HG03460 (cell line): ENCODE data around the gene FGD3.
"Not testable (repeated sequence)": the region's sequence is repeated elsewhere in the genome, so short reads cannot be mapped to it uniquely, and the experiment has no call there.

ENCODE experiments used
- ATAC-seq: cut with Tn5 transposase; IDR thresholded peaks from one replicate; pipeline ENCODE4 v1.9.1; 2021; ENCODE audit not compliant: unreplicated experiment

The FGD3 gene

DNA sequence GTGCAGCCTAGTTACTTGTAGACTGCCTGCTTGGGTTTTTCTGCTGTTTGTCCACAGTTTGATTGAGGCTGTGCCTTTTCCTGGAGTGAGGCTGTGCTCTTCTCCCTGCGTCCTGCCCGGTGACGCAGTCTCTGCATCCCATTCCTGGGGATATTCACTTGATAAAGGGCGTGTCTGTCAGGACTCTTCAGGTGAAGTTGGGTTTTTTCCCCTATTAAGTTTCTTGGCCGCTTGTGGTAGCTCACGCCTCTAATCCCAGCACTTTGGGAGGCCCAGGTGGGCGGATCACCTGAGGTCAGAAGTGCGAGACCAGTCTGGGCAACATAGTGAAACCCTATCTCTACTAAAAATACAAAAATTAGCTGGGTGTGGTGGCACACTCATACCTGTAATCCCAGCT, 61.1 kb downstream of the FGD3 start:
- ATAC-seq: no peak

DNA sequence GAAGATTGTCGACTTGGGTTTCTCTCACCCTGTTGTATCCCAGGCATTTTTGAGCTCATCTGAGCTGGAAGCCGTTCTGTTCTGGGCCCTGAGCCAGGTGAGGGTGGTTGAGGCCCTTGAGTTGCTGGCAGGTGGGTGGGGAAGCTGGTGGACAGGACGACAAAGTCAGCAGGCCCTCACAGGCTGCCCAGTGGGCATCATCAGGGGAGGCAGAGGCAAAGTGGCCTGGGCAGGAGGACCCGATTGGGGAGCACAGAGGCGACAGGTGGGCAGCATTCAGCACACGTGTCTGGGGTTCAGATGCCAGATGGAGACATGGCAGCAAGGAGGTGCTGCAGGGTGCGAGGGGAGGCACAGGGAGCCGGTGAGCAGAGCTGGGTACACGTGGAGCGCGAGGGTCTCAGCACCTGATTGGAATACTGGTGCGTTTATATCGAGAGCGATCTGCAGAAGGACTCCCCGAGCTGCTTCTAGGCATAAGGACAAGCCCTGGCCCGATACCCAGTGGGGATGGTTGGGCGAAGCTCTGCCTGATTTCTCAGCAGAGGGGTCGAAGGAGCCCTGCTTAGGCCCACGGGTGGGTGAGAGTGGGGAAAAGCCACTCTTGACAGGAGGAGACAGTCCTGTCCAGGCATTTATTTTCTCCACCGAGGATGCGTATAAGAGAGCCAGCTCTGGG, 62.2 kb downstream of the FGD3 start:
- no peak for ATAC-seq

DNA sequence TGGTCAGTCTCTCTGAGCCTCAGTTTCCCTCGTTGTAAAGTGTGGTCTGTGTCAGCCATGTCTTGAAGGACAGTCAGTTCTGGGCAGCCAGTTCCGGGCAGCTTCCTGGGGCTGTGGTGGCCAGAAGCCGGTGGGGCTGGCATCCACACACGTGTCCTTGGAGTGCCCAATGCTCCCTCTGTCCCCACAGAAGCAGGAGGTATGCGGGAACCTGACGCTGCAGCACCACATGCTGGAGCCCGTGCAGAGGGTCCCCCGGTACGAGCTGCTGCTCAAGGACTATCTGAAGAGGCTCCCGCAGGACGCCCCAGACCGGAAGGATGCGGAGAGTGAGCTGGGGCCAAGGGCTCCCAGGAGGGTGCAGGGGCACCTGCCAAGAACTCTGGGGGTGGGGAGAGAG, 62.7 kb downstream of the FGD3 start:
- no peak for ATAC-seq

DNA sequence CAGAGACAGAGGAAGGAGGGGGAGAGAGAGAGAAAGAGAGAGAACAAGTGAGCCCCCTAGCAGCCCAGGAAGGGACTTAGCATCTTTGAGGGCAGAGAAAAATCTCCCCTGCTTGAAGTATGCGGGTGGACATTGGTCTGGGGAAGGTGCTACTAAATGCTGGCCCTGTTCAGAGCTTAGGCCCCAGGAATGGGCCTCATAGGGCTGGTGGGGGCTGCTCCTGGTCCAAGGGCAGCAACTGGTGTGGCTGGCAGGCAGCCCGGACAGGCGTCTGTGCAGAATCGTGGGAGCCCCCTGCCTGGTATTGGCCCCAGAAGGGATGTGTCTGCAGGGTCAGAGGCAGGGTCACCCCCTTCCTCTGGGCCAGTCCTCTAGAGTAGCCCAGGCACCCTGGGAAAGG, 63.4 kb downstream of the FGD3 start:
- ATAC-seq: no peak

DNA sequence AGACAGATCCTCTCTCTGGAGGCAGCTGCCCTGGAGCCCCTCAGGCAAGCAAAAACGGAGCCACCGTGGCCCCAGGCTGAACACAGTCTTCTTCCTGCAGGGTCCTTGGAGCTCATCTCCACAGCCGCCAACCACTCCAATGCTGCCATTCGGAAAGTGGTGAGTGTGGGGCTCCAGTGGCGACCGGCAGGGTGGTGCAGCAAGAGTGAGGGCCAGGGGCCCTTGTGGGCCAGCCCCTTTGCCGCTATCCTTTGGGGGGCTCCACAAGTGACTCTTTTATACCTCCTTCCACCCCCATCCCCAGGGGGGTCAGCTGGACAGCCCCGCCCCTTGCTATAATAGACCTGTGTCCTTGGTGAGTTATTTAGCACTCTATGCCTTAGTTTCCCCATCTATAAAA, 63.8 kb downstream of the FGD3 start:
- no peak for ATAC-seq

DNA sequence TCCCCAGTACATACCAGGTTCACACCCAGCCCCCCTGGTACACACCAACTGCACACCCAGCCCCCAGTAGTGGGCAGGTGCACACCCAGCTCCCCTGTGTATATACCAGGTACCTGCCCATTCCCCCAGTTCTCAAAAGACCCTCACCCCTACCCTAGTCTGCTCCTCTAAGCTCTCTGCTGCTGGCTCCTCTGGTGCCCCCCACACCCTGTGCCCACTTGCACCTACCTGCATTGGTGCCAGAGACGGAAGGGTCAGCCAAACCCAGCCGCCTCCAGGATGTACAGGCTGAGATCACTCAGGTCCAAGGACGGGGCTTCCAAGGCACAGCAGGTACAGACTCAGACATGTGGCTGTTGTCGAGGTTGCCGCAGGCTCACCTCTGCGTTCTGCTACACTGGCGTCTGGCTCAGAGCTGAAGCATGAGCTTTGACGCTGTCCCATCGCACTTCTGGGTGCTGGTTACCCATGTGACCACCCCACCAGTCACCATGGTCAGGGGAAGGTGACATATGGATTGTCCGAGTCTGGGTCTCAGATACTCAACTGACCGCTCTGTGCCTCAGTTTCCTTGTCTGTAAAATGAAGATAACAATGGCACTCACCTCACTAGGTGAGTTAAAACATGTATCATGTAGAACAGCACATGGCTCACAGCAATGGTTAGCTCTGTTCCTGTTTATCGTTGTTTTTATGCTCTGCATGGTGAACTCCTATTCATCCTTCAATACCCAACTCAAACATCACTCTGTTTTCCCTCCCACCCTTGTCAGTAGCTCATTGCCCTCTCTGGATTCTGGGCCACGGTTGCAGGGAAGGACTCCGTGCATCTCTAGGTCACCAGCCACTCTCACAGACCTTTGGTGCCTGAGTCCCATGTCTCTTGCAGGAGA, 65.9 kb downstream of the FGD3 start:
- ATAC-seq: no peak

DNA sequence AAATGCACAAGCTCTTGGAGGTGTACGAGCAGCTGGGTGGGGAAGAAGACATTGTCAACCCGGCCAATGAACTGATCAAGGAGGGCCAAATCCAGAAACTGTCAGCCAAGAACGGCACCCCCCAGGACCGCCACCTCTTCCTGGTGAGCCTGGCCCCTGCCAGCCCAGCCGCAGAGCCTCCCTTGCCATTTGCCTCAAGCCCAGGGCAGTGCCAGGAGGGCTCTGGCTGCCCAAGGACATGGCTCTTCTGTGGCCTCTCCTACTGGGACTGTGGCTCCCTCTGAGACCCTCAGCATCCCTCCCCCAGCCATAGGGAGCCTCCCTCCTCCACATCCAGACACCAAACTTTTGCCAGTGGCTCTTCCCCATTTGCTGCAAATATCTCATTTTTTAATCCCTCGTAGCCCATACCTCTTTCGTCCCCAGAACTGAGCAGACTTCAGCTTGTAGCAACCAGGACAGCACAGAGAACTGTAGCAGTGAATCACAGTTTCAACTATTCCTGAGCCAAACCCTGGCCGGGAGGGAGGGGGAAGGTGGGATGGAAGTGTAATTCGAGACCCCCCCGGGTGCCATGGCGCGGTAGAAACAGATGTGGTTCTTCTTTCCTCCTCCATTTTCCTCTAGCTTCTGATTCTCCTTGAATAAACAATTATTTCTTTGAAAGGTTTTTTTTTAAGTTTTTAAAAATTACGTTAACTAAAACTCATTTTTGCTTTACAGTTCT, 66.7 kb downstream of the FGD3 start:
- no peak for ATAC-seq

DNA sequence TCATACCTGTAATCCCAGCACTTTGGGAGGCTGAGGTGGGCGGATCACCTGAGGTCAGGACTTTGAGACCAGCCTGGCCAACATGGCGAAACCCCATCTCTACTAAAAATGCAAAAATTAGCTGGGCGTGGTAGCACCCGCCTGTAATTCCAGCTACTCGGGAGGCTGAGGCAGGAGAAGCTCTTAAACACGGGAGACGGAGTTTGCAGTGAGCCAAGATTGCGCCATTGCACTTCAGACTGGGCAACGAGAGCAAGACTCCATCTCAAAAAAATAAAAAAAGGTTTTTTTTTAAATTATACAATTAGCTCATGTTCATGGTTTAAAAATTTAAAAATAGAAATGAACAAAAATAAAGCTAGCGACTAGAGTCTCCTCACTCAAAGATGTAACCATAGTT, 67.9 kb downstream of the FGD3 start:
- not testable (repeated sequence) for ATAC-seq

DNA sequence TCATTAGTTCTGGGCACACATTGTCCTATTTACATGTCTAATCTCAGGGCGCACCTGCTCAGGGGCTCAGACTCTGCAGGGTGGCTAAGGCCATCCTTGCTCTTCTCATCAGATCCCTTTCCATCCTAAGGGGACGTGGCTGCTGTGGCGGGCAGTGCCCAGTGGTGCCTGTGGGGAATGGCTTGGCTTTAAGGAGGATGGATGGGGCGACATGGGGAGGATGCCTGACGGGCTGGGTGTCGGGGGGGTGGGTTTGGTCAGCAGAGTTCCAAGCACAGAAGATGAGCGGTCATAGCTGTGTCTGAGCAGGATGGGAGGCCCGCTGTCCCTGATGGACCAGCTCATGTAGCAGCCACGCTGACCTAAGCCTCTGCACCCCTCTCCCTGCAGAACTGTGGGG, 70.3 kb downstream of the FGD3 start:
- ATAC-seq: no peak

DNA sequence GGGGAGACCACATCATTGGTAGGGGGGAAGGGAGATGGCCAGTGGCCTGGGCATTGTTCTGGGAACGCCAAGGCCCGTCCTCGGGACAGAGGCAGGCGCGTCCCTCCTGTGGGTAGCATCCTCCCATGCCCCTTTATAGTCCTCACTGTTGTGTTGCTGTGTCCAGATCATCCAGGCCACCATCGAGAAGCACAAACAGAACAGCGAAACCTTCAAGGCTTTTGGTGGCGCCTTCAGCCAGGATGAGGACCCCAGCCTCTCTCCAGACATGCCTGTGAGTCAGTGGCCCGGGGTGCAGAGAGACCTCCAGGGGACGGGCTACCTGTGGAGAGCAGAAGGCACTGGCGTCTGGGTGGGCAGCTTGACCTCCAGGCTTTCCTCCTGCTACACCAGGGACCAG, 72.8 kb downstream of the FGD3 start:
- no peak for ATAC-seq

DNA sequence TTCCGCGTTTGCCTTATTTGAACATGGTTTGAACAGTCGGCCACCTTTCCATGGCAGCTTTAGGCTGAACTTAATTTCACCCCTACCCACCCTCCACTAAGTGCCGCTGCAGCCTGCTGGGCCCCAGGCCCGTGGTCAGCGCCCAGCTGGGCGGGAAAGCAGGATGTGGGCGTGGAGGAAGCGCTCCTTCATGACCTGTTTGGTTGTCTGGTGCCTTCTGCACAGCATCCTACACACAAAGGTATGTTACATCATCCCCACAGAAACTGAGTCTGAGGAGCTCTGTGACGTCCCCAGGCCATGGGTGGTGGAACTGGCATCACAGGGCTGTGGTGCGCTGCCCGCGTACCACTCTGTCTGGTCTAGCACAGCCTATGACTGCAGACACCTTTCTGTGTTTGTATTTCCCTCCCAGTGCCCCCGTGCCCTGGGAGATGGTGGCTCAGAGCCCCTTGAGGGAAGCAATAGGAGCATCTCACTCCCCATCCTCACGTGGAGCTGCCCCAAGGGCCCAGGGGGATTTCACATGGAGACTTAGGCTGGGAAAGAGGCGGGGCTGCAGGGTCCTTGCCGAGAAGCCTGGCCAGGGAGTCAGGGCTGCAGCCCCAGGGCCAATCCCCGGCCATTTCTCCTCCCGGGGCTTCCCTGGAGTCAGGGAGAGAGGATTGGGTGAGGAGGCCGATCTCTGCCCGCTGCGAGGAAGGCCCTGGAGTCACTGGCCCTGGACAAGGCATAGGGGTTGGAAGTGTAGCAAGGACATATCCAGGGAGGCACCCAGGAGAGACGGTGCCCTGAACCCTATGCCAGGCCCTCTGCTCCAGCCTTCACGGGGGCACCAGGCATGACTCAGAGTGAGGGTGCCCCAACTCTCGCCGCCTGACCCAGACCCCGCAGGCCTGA, 73.7 kb downstream of the FGD3 start:
- ATAC-seq: no peak

DNA sequence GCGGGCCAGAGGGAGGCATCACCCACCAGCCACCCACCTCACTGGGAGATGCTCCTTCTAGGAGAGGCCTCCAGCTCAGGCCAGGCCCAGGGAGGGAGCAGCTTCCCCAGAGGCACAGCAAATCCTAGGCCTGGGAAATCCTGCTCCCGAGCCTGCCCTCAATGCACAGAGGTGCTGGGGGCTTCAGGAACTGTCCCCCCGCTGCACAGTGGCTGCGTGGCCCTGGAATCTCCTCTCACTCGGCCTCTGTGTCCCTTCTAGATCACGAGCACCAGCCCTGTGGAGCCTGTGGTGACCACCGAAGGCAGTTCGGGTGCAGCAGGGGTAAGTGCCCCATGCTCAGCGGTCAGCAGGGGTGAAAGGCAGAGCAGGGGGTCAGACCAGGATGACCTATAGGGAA, 74.7 kb downstream of the FGD3 start:
- no peak for ATAC-seq

DNA sequence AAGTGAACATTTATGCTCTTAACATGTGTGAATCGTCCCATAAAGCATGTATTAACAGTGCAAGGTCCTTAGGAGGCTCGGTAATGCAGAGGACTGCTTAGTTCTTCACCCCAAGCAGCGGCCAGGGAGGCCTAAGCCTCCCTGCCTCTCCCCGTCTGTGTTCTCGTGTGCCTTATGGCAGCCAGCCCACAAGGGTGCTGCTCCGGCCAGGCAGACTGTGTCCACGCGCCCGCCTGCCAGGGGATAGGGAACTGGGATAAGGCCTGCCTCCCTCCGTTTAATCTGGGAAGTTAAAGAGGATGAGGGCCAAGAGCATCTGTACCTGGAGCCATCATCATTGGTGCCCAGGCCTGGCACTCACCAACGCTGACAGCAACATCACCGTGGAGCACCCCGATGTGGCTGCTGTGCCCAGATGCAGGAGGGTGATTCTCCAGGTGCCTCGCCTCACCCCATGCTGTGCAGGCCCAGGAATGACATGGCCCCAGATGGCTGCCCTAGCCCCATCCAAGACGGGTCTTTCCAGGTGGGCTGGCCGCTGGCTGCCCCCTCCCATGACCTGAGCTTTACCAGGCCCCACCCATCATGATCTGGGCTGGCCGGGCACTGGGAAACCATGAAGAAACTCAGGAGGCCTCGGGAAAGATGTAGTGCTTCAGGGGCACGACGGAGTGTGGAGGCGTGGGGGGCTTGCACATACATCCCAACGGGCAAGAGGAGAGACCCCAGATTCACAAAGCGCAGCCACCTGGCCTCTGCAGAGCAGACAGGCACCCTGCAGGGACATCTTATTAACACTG, 75.6 kb downstream of the FGD3 start:
- no peak for ATAC-seq

DNA sequence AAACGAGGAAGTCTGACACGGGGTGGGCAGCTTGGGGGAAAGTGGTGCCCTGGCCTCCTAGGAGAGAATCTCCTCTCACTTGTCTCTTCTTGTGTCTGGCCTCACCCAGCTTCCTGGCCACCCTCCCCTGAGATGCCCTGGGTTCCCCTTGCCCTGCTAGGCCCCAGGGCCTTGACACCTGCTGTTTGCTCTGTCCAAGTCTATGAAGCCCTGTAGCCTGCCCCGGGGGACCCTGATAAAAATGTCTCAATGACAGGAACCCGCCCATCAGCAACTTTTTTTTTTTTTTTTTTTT, 76.1 kb downstream of the FGD3 start:
- ATAC-seq: no peak

DNA sequence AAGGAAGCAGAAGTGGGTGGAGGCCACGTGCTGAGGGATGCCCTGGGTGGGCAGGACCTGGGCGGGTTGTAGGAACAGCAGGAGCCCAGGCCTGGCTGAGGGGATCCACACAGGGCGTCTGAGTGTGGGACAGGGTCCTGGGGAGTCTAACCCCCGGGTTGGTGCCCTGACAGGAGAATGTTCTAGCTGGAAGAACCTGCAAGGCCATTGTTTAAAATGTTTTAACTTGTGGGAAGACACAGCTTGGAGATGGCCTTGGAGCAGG, 77.3 kb downstream of the FGD3 start:
- ATAC-seq: no peak

DNA sequence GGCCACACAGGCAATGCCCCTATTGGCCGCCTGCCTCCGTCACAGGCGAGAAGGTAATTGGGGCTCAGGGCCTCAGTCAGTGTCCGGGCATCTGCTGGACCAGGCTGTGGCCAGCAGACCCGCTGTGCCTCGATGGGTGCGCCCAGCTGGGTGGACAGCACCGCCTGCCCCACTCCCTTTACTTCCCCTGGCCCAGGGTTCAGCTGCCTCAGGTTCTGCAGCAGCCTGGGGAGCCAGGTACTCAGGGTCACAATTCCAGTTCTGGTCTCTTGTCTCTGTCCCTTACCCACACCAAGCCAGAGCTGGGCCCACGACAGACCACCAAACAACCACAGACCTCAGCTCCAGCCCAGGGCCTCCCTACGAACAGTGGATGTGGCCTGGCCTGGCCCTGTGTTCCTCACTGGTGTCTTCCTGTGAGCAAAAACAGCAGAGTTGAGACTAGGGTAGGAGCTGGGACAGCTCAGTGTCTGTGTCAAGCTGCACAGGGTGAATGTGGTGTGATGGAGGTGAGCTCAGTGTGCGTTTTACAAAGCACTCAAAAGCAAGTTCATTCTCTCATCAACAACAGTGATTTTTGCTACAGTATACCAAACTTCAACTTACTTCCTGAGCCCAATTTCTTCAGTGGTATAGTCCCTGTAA, 77.8 kb downstream of the FGD3 start:
- no peak for ATAC-seq

DNA sequence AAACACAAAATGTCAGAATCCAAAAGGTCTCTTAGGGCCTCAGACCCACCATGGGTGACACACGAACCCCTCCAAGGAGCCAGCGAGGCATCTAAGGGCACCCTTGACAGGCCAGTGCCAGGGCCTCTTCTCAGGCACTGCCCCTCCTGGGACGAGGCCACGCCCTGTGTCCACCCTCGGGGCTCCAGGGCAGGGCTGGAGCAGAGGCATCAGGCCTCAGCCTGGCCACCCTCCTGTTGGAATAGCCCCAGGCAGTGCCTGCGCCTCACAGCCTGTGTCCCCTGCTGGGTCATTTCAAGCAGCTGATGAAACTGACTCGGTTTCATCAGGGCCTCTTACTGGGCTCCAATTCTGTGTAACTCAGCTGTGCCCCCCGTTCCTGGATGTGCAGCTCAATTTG, 78.4 kb downstream of the FGD3 start:
- ATAC-seq: no peak

DNA sequence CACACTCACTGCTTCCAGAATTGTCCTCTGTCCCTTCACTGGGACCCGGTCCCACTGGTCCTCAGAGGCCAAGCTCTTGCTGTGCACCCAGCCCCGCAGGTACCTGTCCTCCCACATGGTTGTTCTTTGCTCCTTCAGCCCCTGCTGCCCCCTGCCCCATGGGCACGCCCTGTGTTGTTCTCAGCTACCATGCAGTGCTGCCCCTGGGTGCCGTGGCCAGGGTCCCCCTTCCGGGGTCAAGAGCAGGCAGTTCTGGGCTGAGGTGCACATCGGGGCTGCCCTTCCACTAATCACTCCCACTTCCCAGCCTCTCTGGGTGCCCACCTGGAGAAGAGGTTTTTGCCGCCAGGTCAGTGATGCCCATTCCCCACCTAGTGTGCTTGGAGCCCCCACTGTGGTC, 79.3 kb downstream of the FGD3 start:
- ATAC-seq: no peak

DNA sequence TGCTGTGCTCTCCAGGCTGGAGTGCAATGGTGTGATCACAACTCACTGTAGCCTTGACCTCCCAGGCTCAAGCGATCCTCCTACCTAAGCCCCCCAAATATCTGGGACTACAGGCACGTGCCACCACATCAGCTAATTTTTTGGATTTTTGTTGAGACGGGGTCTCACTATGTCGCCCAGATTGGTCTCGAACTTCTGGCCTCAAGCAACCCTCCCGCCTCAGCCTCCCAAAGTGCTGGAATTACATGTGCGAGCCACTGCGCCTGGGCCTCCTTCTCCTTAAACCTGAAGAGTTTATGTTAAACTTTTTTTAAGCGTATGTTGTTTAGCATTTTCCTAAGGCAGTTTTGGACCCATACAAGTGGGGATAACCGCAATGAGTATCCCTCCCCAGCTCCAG, 80.4 kb downstream of the FGD3 start:
- ATAC-seq: no peak

DNA sequence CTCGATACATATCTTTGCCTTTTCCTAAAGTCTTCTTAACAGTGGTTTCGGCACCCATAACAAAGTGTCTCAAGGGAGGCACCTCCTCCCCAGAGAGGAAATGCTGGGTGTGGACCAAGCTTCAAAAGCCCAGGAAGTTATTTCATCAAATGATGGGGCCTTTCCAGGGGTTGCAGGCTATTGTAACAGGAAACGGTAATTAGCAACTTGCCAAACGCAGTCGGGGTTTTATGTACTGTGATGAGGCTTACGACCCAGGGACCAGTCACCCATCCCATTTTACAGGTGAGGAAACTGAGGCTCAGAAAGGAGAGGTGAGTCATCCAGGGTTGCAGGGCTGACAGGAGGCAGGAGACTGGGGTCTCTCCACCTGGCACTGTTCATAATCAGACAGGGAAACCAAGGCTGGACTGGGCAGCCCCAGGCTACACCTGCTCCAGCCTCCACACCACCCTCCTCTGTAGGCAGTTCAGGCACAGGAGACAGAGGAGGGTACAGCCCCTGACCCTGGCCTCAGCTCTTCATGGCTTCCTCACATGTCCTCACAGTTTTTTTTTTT, 81.2 kb downstream of the FGD3 start:
- peak; percentile 52 for ATAC-seq
